Neural cell (in vitro differentiated cells): ENCODE measurements around the gene MTRFR.

Experiments
- CTCF ChIP-seq: fragments of 450-650 bp; IDR thresholded peaks from 2 replicates; pipeline ENCODE4 v1.5.1; 2014; ENCODE audit warnings: antibody characterized with exemption, mild to moderate bottlenecking, moderate library complexity; ENCODE audit not compliant: poor library complexity, severe bottlenecking
- EZH2 ChIP-seq: fragments of 200-600, 300-800 bp; shearing (Covaris generic), sonication (generic); IDR thresholded peaks from 2 replicates; pipeline ENCODE4 v1.6.1; 2014; ENCODE audit warnings: antibody characterized with exemption, low read length, borderline replicate concordance, mild to moderate bottlenecking; ENCODE audit not compliant: insufficient read depth, poor library complexity, severe bottlenecking
- RAD21 ChIP-seq: fragments of 450-650 bp; conservative IDR thresholded peaks from 2 replicates; pipeline ENCODE4 v1.6.1; 2014; ENCODE audit warnings: antibody characterized with exemption, mild to moderate bottlenecking, moderate library complexity
- TAF1 ChIP-seq: IDR thresholded peaks from 2 replicates; pipeline ENCODE4 v1.6.1; 2012; ENCODE audit warnings: low read depth

- TF ChIP-seq TAF1 (no peak), CTCF (no peak), EZH2 (no peak), RAD21 (no peak)
Measured at GRCh38 chr12:123225443-123225842, 7.8 kb upstream of the MTRFR start.
